GM21367 (cell line): ENCODE measurements around the gene MT1G.
"Not testable (repeated sequence)": the region's sequence is repeated elsewhere in the genome, so short reads cannot be mapped to it uniquely, and the experiment has no call there.

Source experiments
- ATAC-seq: cut with Tn5 transposase; IDR thresholded peaks from one replicate; pipeline ENCODE4 v1.9.1; 2021; ENCODE audit not compliant: unreplicated experiment

Gene MT1G

DNA sequence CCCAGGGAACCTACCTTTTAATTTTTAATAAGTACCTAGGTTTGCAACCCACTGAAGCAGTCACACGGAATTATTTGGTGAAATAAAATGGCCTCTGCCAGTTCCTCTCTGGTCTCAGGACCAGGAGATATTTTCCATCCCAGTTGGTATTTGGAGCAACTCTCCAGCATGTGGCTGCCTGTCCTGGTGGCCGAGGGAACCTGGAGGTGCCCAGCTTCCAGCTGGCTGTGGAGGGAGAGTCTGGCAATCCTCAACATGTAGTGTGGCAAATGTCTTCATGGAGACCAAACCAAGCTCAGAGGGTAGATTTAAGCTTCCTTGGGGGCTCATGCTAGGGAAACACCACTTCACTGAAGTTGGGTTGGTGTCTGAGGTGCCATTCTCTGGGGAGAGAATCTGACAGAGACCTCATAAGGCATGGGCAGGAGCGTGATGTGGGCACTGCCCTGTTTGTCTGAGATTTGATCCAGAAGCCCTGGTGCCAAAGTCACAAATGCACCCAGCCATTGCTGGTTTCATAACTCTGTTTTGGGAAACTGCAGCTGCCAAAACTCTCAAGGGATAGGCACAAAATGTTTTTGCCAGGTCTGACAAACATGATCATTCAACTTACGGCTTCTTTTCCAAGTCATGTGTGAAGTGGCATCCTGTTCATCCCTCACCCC is 17.2 kb upstream of the MT1G start:
- no peak for ATAC-seq

DNA sequence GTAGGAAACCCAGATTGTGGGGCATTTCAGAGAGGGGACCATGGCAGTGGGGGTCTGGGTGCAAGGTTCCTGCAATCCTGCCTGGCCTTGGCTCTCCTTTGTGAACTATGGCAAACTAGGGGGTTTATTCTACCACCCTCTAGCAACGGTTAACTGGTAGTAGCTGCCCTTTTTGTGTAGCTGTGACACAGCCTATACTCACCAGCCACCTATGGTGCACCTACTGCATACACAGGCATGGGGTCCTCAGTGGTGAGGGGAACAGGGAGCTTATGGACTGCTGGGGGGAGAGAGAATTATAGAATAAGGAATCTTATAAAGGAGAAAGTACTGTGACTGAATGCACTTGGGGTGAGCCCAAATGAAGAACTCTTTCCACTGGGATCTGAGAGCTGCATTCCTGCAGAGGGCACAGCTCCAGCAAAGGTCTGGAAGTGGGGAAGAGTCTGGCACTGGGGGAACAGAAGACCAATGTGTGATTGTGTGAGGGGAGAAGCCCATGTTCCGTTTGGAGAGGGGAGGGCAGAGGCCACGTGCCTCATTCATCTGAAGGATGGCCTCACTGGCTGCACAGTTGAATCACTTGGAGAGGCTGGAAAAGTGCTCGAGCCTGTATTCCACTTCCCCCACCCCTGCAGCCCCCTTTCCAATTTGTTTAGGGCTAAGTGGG is 16.5 kb upstream of the MT1G start:
- no peak for ATAC-seq

DNA sequence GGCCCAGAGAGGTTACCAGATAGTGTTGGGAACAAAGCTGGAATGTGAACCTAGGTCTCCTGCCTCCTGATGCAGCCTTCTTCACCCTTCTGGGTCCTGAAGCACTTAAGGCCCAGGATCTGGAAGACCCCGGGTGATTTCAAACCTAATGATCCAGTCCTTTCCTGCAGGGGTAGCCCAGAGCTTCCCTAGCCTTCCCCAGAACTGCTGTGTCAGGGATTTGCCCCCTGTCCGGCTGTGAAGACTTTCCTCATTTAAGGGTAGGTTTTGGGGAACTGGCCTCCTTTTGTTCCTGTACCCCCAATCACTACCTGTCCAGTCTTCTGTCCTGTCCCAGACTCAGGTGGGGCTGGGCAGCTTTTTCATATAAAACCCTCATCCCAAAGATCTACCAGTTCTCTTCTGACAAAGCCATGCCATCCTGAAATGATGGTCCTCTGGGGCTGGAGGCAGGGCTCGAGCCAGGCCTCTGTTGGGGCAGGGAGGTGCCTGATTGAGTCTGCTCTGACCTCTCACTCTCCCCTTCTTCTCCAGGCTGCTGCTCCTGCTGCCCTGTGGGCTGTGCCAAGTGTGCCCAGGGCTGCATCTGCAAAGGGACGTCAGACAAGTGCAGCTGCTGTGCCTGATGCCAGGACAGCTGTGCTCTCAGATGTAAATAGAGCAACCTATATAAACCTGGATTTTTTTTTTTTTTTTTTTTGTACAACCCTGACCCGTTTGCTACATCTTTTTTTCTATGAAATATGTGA is 15.7 kb upstream of the MT1G start:
- ATAC-seq = no peak

DNA sequence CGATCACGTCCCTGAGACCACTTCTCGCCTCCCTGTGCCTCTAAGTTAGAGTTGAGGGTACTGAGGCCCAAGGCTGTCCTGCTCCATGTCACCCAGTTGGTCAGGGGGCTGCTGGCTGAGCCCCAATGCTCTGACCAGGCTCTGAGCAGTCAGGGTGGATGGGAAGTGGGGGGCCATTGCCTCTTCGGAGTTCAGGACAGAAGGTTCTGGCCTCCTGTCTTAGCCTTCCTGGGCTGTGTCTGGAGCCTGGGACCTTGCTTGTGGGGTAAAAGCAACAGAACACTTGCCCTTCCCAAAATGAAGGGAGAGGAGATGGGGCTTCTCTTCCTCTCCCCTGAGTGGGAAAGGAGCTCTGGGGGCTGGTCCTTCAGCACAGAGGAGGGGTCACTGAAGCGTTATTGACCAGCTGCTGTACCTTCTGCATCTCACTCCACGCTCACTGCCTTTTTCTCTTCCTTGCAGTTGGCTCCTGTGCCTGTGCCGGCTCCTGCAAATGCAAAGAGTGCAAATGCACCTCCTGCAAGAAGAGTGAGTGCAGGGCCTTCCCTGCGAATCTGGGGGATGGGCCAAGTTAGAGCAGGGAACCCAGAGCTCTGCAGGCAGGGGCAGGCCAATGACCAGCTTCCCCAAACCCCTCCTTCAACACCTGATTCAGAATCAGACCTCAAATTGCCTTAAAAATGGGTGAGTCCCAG is 15.0 kb upstream of the MT1G start:
- ATAC-seq = no peak

DNA sequence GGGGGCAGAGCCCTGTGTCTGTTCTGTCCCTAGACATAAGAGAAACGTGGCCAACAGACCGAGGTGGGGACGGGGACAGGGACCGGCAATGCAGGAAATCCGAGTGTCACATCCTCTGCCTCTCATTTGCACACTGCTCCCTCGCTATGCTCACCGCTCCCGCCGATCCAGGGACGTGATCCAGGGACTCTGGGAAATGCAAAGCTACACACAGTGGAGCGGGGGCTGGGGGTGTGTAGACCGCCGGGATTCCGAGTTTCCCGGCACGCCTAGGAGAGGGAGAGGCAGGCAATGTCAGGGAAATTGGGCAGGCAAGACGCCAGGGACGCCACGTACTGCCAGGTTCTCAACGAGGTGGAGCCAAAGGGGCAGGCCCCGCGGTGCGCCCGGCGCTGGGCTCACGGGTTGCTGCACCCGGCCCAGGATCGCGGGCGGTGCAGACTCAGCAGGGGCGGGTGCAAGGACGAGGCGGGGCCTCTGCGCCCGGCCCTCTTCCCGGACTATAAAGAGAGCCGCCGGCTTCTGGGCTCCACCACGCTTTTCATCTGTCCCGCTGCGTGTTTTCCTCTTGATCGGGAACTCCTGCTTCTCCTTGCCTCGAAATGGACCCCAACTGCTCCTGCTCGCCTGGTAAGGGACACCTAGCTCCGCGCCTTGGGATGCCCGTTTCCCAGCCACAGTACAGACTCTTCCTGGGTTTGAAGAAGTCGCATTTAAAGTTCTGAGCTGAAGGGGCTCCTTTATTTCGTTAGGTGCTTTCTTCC is 14.3 kb upstream of the MT1G start, which contains the start of gene MT1X:
MT1X (plus strand) TSS at position 532 of the 764 bp plus-strand sequence; CDS start at position 603, 71 bp downstream.
- peak; percentile 90 for ATAC-seq

DNA sequence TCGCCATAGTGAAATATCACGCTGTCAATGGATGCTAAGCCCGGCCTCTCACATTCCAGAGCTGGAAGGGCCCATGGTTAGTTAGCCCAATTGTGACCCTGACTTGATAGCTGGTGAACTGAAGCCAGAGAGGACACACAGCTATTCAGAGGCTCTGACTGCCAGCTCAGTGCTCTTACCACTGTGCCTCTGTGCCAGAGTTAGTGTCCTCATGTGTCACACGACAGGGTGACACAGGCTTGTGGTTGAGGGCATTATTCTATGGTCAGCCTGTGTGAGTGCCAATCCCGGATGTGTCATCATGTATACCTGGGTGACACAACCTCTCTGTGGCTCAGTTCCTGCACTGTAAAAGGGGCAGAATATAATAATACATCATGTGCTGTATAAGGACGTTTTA is 12.0 kb upstream of the MT1G start:
- no peak for ATAC-seq

DNA sequence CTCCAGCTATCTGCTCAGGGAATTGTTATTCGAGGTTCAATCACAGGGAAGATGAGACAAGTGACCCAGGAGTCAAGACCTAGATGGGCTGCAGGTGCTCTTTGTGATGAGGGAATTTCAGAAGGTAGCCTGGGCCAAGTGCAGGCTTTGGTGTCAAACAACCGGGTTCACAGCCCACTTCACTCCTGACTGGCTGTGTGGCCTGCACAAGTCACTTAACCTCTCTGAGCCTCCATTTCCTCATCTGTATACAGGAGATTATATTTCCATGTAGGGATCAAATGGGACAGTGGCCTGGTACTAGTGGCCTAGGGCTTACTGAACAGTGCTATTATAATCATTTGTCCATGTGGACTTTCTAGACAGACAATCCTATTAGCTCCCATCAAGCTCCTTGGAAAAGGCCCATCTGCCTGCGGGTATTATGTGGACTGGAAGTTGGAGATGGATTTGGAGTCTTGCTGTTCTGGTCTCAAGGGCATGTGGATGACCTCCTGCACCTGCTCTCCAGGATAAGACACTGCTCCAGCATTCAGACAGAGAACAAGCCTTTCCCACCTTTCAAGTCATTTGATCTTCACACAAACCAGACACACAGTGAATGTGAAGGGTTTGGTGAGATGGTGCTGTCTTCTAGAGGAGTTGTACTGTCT is 11.3 kb upstream of the MT1G start:
- no peak for ATAC-seq

DNA sequence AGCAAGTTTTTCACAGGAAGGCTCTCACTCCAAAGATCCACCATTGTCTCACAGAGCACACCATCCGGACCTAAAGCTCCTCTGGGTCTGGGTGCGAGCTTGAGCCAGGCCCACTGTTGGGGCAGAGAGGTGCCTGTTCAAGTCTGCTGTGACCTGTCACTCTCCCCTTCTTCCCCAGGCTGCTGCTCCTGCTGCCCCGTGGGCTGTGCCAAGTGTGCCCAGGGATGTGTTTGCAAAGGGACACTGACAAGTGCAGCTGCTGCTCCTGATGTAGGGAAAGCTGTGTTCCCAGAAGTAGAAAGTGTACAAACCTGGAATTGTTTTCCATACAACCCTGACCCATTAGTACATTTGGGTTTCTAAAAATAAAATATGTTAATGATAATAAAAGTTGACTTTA is 9.6 kb upstream of the MT1G start:
- no peak for ATAC-seq

DNA sequence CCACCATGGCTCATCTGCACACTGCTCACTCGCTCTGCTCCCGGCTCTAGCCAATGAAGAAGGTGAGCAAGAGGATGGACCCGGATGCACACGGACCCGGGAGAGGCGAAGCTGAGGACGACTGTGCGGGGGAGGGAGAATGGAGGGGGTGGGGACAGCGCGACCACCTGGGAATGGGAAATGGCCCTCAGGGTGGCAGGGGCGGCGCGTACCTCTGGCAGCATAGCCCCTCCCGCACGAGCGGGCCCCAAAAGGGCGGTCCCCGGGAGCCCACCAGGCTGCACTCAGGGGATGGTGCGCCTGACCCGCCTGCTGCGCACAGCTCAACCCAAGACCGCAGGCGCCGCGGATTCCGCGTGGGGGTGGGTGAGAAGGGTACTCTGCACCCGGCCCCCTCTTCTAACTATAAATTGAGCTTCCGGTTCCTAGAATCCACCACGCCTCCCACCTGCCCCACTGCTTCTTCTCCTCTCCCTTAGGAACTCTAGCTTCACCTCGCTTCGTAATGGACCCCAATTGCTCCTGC is 7.9 kb upstream of the MT1G start:
- ATAC-seq = no peak

DNA sequence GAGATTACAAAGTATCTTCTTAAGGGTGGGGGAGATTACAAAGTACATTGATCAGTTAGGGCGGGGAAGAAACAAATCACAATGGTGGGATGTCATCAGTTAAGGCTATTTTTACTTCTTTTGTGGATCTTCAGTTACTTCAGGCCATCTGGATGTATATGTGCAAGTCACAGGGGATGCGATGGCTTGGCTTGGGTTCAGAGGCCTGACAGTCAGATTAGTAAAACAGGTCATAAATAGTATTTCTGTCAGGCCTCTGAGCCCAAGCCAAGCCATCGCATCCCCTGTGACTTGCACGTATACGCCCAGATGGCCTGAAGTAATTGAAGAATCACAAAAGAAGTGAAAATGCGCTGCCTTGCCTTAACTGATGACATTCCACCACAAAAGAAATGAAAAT is 6.7 kb upstream of the MT1G start:
- not testable (repeated sequence) for ATAC-seq

DNA sequence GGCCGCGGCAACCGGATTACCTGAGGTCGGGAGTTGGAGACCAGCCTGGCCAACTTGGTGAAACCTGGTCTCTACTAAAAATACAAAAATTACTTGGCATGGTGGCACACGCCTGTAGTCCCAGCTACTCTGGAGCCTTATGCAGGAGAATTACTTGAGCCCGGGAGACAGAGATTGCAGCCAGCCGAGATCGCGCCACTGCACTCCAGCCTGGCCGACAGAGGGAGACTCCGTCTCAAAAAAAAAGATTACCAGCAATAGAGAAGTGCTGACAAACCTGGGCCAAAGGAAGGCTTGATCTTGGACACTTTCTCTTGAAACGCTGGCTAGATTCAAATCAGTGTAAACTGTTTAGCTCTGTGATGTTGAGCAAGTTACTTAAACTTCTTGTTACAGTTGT is 6.1 kb upstream of the MT1G start:
- no peak for ATAC-seq

DNA sequence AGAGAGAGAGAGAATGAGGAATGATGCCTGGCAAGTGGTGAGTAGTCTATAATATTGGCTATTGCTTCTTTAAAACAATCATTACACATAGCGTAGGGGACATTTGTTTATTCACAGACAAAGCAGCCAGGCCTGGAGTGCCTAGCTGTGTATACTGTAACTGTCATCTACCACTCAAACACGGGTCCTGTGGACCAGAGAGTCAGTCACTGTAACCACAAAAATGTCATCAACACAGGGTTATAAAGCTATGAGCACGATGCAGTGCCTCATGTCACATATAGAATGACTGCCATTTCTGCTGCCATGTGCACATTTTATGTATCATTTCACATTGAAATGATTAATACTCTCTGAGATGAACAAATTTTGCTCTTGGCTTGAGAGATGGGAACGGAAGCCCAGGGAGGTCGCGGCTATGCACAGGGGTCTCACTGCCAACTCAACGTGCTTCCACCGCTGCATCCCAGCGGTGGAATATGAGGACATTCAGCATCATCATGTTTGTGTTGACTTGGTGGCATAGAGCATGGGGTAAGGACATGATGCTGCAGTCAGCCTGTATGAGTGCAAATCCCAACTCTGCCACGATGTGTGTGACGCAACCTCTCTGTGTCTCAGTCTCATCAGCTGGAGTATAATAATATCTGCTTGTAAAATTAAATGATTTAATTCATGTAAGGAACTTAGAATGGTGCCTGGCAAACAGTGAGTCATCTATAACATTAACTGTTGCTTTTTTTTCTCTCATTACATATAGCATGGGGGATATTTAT is 5.1 kb upstream of the MT1G start:
- no peak for ATAC-seq

DNA sequence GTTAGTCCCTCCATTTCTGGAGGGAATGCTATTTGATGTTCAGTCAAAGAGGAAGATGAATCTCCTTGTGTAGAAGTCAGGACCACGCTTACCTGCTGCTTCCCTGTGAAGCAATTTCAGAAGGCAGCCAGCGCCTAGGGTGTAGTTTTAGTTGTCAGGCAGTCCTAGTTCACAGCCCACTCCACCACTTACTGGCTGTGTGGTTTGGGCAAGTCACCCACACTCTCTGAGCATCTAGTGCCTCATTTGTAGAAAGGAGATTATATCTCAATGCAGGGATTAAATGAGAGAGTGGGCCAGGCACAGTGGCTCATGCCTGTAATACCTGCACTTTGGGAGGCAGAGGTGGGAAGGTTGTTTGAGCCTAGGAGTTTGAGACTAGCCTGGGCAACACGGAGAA is 4.3 kb upstream of the MT1G start:
- not testable (repeated sequence) for ATAC-seq

DNA sequence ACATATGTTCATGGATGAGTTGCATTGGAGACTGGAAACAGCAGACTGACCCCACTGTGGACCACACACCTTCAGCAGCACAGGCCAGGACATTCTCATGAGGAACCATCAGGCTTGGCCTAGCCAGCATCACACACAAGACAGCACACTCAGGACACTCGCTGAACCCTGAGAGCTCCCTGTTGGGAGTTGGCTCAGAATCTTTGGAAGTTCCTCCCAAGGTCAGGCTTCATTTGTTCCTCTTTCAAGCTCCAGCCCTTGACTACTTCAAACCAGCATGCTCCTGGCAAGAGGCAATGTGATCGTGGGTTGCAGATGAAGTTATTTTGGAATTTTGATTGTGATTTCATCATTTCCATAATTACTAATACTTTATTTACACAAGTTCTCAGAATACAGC is 3.8 kb upstream of the MT1G start:
- not testable (repeated sequence) for ATAC-seq

DNA sequence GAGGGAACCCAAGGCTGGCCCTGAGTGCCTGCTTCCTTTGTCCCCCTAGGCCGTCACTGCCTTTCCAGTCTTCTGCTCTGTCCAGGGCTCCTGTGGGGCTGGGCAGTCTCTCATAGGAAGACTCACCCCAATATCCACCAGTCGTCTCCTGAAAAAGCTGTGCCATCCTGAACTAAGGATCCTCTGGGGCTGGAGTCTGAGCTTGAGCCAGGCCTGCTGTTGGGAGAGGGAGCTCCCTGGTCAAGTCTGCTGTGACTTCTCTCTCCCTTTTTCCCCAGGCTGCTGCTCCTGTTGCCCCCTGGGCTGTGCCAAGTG is 2.7 kb upstream of the MT1G start:
- no peak for ATAC-seq

DNA sequence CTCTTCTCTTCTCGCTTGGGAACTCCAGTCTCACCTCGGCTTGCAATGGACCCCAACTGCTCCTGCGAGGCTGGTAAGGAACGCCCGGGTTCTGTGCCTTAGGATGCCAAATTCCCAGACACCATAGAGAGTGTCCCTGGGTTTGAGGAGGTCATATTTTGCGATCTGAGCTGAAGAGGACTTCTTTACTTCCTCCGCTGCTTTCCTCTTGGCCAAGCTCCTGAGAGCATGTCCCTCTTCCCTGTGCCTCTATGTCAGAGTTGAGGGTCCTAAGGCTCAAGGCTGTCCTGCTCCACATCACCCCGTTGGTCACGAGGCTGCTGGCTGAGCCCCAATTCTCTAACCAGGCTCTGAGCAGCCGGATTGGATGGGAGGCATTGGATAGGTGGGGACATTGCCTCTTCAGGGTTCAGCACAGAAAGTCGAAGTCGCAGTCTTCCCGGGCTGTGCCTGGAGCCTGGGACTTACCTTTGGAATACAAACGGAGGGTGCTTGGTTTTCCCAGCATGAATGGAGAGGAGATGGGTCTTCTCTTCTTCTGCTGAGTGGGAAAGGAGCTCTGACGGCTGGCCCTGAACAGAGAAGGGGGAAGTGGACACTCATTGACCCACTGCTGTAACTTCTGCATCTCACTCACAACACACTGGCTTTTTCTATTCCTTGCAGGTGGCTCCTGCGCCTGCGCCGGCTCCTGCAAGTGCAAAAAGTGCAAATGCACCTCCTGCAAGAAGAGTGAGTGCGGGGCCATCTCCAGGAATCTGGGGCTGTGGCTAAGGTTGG is 2.2 kb upstream of the MT1G start:
- ATAC-seq = no peak

DNA sequence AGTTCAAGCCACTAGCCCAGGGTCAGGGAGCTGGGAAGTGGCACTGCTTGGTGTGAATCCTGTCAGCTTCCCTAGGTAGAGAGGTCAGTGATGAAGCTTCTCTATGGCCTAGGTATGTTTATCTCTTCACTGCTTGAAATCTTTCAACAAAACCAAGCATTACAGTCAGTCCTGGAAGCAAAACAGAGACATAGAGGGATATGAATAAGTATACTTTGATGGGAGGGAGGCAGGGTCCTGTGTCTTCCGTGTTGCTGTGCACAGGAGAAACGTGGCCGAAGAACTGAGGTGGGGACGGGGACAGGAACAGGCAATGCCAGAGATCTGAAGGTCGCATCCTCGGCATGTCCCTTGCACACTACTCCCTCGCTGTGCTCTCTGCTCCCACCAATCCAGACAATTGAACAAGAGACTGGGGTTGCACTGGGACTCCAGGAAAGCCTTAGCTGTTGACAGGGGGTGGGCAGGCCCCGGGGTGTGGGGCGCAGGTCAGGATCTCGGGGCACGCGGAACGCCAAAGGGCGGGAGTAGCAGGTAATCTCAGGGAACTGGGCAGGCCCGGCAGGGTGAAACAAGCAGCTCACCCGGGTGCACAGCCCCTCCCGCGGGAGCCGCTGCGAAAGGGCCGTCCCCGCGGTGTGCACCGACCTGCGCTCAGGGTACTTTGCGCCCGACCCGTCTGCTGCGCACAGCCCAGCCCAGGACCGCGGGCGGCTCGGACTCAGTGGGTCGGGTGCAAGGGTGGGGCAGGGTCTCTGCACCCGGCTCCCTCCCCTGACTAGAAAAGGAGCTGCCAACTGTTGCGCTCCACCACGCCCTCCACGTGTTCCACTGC is 1.4 kb upstream of the MT1G start, which contains the start of gene MT1H:
MT1H (plus strand) TSS at position 810 of the 835 bp plus-strand sequence. CDS start 71 bp downstream, outside the sequence.
- ATAC-seq = no peak
